ENCODE results near the gene MLNR. TPM values are rescaled to one million over a fixed set of nuclear protein-coding genes. Genes with fewer than 3 reads are reported as not detected.

MLNR gene
- polyA plus RNA-seq, 3 donors, result not detected

DNA sequence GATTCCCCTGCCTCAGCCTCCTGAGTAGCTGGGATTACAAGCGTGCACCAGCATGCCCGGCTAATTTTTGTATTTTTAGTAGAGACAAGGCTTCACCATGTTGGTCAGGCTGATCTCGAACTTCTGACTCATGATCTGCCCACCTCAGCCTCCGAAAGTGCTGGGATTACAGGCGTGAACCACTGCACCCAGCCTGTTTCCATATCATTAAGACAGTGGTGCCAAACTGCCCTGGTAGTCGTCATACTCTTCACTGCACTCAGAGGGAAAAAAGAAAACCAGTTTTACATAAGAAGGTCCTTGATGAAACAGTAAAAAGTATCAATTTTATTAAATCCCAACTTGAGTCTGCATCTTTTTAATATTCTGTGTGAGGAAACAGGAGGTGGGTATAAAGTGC, 42.5 kb downstream of the MLNR start:
- Histone ChIP-seq H3K4me1 (ENCODE audit: control insufficient read depth in 1 of 2, insufficient read depth in 2 of 2, low read length in 2 of 2) (peaks cover 6% of the 10 kb centered on the region in 2 donors), H3K27ac (ENCODE audit: low read depth in 1 of 2, low read length in 2 of 2) (no peak overlapping the region), H3K27me3 (ENCODE audit: control insufficient read depth in 2 of 2, insufficient read depth in 2 of 2, low read length in 2 of 2) (no peaks in the 10 kb centered on the region), H3K79me2 (ENCODE audit: insufficient read depth, low read length) (no peaks in the 10 kb centered on the region), H3K36me3 (replicated peaks in 1 of 2; ENCODE audit: control insufficient read depth in 1 of 2, insufficient read depth in 2 of 2, low read length in 2 of 2) (peaks cover 46 to 66% of the 10 kb centered on the region in 2 donors), H3K4me2 (replicated peaks; ENCODE audit: extremely low read depth, low read length, poor library complexity, severe bottlenecking) (no peak overlapping the region), H3K4me3 (replicated peaks in 1 of 3; ENCODE audit: low read depth in 2 of 3, low read length in 3 of 3) (no peak overlapping the region), H2AFZ (ENCODE audit: insufficient read depth, low read depth, low read length, poor library complexity, severe bottlenecking) (no peak overlapping the region), H3K9ac (ENCODE audit: insufficient read depth, low read length, poor library complexity, severe bottlenecking) (no peak overlapping the region), H4K20me1 (ENCODE audit: insufficient read depth, low read length) (no peaks in the 10 kb centered on the region), H3K9me3 (replicated peaks in 1 of 2; ENCODE audit: control insufficient read depth in 1 of 2, insufficient read depth in 1 of 2, low read length in 2 of 2) (no peaks in the 10 kb centered on the region)
- Mint-ChIP-seq H3K27ac (no peak overlapping the region), H3K4me1 (peaks cover 5% of the 10 kb centered on the region), H3K9me3 (no peaks in the 10 kb centered on the region), H3K27me3 (ENCODE audit: low read depth in 3 of 3) (no peaks in the 10 kb centered on the region), H3K4me3 (no peak overlapping the region), H3K36me3 (peaks cover 49 to 50% of the 10 kb centered on the region in 2 donors)
- no peak for DNase-seq
- 98% methylated on average over 5 of the region's 6 CpGs for WGBS (ENCODE audit: insufficient coverage)
- intact Hi-C loops (cut with micrococcal nuclease), result no loop called here
- TF ChIP-seq, protein P1, sequence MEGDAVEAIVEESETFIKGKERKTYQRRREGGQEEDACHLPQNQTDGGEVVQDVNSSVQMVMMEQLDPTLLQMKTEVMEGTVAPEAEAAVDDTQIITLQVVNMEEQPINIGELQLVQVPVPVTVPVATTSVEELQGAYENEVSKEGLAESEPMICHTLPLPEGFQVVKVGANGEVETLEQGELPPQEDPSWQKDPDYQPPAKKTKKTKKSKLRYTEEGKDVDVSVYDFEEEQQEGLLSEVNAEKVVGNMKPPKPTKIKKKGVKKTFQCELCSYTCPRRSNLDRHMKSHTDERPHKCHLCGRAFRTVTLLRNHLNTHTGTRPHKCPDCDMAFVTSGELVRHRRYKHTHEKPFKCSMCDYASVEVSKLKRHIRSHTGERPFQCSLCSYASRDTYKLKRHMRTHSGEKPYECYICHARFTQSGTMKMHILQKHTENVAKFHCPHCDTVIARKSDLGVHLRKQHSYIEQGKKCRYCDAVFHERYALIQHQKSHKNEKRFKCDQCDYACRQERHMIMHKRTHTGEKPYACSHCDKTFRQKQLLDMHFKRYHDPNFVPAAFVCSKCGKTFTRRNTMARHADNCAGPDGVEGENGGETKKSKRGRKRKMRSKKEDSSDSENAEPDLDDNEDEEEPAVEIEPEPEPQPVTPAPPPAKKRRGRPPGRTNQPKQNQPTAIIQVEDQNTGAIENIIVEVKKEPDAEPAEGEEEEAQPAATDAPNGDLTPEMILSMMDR (IDR thresholded peaks at IDR 0.05), result no peak

DNA sequence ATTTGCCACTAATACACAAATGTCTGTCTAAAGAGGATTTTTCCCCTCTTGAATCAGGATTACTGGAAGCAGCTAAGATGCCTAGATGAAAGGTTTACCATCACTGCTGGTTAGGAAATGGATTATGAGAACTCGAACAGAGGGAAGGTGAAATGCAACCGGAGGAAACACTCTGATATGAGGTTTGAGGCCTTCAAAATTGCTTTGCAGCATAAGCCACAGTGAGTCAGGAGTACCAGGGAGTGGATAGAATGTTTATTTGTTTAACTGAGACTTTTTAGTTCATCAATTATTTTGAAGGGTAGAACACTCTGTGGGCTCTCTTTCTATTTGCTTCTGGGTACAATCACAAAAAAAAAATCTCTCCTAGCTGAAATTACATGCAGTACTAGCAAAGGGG, 45.7 kb downstream of the MLNR start:
- Mint-ChIP-seq H3K27me3 (ENCODE audit: low read depth in 3 of 3) (no peaks in the 10 kb centered on the region), H3K27ac (peak overlapping the region in 1 of 7 donors; percentile 63), H3K4me3 (no peak overlapping the region), H3K9me3 (no peaks in the 10 kb centered on the region), H3K36me3 (peaks cover 46 to 53% of the 10 kb centered on the region in 2 donors), H3K4me1 (no peaks in the 10 kb centered on the region)
- no peaks in the 10 kb centered on the region for H3K27me3 ChIP-seq (ENCODE audit: control insufficient read depth in 2 of 2, insufficient read depth in 2 of 2, low read length in 2 of 2)
- H3K79me2 ChIP-seq (ENCODE audit: insufficient read depth, low read length), result no peaks in the 10 kb centered on the region
- H3K4me1 ChIP-seq (ENCODE audit: control insufficient read depth in 1 of 2, insufficient read depth in 2 of 2, low read length in 2 of 2), result no peaks in the 10 kb centered on the region
- H2AFZ ChIP-seq (ENCODE audit: insufficient read depth, low read depth, low read length, poor library complexity, severe bottlenecking), result no peak overlapping the region
- H3K36me3 ChIP-seq (replicated peaks in 1 of 2; ENCODE audit: control insufficient read depth in 1 of 2, insufficient read depth in 2 of 2, low read length in 2 of 2), result peaks cover 39 to 71% of the 10 kb centered on the region in 2 donors
- H3K4me3 ChIP-seq (replicated peaks in 1 of 3; ENCODE audit: low read depth in 2 of 3, low read length in 3 of 3), result no peak overlapping the region
- H4K20me1 ChIP-seq (ENCODE audit: insufficient read depth, low read length), result no peaks in the 10 kb centered on the region
- no peak overlapping the region for H3K27ac ChIP-seq (ENCODE audit: low read depth in 1 of 2, low read length in 2 of 2)
- WGBS (ENCODE audit: insufficient coverage), result 6% methylated on average over 2 of the region's 2 CpGs
- intact Hi-C loops (cut with micrococcal nuclease), result no loop called here
- DNase-seq, result no peak
- no peak overlapping the region for H3K4me2 ChIP-seq (replicated peaks; ENCODE audit: extremely low read depth, low read length, poor library complexity, severe bottlenecking)
- TF ChIP-seq, protein P1 (IDR thresholded peaks at IDR 0.05), result no peak
- H3K9me3 ChIP-seq (replicated peaks in 1 of 2; ENCODE audit: control insufficient read depth in 1 of 2, insufficient read depth in 1 of 2, low read length in 2 of 2), result no peaks in the 10 kb centered on the region
- no peak overlapping the region for H3K9ac ChIP-seq (ENCODE audit: insufficient read depth, low read length, poor library complexity, severe bottlenecking)

Data from CD14-positive monocyte (primary cell).